Glutamatergic neuron (in vitro differentiated cells): Measurements from ENCODE around the gene CLPTM1L. TPM values are rescaled to one million over a fixed set of nuclear protein-coding genes. Genes with fewer than 3 reads are reported as not detected.
"Not testable (repeated sequence)": the region's sequence is repeated elsewhere in the genome, so short reads cannot be mapped to it uniquely, and the experiment has no call there.

Experiments used
- DNase-seq: peaks from one replicate; pipeline ENCODE4 v3.0.0; 2022
- H3K27ac Mint-ChIP-seq: one replicate; pipeline ENCODE4 v1.8.0; 2020; ENCODE audit warnings: mild to moderate bottlenecking, mixed read lengths, inconsistent platforms; ENCODE audit not compliant: unreplicated experiment
- H3K27me3 Mint-ChIP-seq: one replicate; pipeline ENCODE4 v1.8.0; 2020; ENCODE audit warnings: mild to moderate bottlenecking, moderate library complexity, mixed read lengths, inconsistent platforms; ENCODE audit not compliant: unreplicated experiment
- H3K36me3 Mint-ChIP-seq: one replicate; pipeline ENCODE4 v1.8.0; 2020; ENCODE audit warnings: mild to moderate bottlenecking, mixed read lengths, inconsistent platforms; ENCODE audit not compliant: unreplicated experiment
- H3K4me1 Mint-ChIP-seq: one replicate; pipeline ENCODE4 v1.8.0; 2020; ENCODE audit warnings: mild to moderate bottlenecking, low read depth, mixed read lengths, inconsistent platforms; ENCODE audit not compliant: unreplicated experiment
- H3K4me3 Mint-ChIP-seq: one replicate; pipeline ENCODE4 v1.8.0; 2020; ENCODE audit warnings: mild to moderate bottlenecking, mixed read lengths, inconsistent platforms; ENCODE audit not compliant: unreplicated experiment
- H3K9me3 Mint-ChIP-seq: one replicate; pipeline ENCODE4 v1.8.0; 2020; ENCODE audit warnings: mild to moderate bottlenecking, moderate library complexity, mixed read lengths, inconsistent platforms; ENCODE audit not compliant: unreplicated experiment
- total RNA-seq: library from RNA; stranded (reverse); fragmentation: NEBNext Ultra II Directional; extraction: Animal tissue kit (Norgen Biotek cat#: 25700); gene quantifications from one replicate; pipeline ENCODE4 v1.2.1, GENCODE V29; 2021; ENCODE audit not compliant: unreplicated experiment
- TF ChIP-seq, protein P1 (sequence below): fragments of 200-600 bp; sonication (generic); IDR thresholded peaks from one replicate; pipeline ENCODE4 v1.5.0; 2021; ENCODE audit not compliant: partially characterized antibody, unreplicated experiment

CLPTM1L gene
- total RNA-seq, 1 donor from 2014 or later: 95.2 TPM

DNA sequence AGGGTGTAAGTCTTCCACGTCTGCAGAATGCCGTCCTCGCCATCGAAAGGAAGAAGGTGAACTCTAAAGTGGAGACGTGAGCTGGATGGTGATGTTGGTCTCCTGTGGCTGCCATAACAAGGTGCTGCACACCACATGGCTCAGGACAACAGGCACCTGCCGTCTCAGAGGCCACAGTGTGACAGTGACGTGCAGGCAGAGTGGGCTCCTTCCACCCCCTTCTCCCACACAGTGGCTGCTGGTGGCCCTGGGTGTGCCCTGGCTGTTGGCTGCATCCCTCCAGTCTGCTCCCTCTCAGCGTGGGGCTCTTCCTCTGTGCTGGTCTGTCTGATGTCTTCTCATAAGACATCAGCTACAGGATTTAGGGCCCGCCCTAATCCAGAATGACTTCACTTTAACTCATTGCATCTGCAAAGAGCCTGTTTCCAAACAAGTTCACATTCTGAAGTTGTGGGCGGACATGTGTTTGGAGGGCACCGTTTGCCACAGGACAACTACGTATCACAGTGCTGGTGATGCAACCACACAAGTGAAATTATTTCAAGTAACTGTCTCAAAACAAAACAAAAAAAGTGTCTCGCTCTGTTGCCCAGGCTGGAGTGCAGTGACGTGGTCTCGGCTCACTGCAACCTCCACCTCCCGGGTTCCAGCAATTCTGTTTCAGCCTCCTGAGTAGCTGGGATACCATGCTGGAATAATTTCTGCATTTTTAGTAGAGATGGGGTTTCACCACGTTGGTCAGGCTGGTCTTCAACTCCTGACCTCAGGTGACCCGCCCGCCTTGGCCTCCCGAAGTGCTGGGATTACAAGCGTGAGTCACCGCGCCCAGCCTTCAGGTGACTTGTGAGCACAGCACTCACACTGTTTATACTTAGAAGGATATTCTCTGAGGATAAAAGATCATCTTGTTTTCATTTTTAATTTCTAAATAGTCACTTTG is 31.2 kb upstream of the CLPTM1L start:
- TF ChIP-seq, protein P1, sequence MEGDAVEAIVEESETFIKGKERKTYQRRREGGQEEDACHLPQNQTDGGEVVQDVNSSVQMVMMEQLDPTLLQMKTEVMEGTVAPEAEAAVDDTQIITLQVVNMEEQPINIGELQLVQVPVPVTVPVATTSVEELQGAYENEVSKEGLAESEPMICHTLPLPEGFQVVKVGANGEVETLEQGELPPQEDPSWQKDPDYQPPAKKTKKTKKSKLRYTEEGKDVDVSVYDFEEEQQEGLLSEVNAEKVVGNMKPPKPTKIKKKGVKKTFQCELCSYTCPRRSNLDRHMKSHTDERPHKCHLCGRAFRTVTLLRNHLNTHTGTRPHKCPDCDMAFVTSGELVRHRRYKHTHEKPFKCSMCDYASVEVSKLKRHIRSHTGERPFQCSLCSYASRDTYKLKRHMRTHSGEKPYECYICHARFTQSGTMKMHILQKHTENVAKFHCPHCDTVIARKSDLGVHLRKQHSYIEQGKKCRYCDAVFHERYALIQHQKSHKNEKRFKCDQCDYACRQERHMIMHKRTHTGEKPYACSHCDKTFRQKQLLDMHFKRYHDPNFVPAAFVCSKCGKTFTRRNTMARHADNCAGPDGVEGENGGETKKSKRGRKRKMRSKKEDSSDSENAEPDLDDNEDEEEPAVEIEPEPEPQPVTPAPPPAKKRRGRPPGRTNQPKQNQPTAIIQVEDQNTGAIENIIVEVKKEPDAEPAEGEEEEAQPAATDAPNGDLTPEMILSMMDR: no peak
- peaks cover 14% of the 10 kb centered on the region for H3K36me3 Mint-ChIP-seq
- peaks cover 3% of the 10 kb centered on the region for H3K4me1 Mint-ChIP-seq
- peaks cover 4% of the 10 kb centered on the region for H3K27me3 Mint-ChIP-seq
- H3K27ac Mint-ChIP-seq: no peak overlapping the region
- peaks cover 10% of the 10 kb centered on the region for H3K9me3 Mint-ChIP-seq
- H3K4me3 Mint-ChIP-seq: no peak overlapping the region
- no peak for DNase-seq

DNA sequence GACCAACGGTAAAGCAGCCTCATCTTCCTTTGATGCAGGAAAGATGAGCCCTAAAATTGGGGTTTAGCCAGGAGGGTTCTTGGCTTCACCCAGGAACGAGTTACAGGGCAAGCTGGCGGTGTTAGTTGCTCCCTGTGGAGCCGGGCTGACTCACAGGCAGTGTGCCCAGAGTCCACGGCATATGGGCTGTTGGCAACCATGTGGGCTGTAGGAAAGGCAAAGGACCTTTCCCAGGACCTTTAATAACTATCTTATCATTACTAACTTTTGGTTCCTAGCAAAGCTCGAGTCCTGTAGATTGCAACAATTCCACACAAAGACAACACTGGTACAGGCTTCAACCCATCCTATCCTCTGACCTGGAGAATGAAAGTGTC is 29.8 kb upstream of the CLPTM1L start:
- Mint-ChIP-seq H3K27ac (no peak overlapping the region), H3K4me1 (no peaks in the 10 kb centered on the region), H3K4me3 (no peak overlapping the region), H3K27me3 (peaks cover 4% of the 10 kb centered on the region), H3K9me3 (peaks cover 9% of the 10 kb centered on the region), H3K36me3 (peaks cover 8% of the 10 kb centered on the region)
- DNase-seq: no peak
- TF ChIP-seq, protein P1: no peak

DNA sequence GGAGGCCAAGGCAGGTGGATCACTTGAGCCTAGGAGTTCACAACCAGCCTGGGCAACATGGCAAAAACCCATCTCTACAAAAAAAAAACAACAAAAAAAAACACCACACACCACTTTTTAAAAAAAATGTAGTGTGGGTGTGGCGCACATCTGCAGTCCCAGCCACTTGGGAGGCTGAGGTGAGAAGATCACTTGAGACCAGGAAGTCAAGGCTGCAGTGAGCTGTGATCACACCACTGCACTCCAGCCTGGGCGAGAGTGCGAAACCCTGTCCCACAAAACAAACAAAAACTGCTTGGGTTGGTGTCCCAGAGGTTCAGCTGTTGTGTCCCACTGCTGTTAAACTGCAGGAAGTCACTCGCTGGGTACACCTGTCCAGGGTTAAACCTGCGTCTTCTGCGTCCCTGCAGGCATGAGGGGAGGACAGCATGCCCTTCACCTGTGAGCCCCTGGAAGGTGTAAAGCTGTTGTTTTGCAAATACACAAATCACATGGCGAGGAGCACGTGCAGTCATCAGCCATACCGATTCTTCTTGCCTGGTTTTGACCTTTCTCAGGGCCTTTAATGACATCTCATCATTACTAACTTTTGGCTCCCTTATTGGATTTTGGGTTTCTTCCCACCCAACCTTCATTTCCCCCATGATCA is 29.3 kb upstream of the CLPTM1L start:
- Mint-ChIP-seq H3K4me3 (no peak overlapping the region), H3K27me3 (peaks cover 4% of the 10 kb centered on the region), H3K9me3 (peaks cover 6% of the 10 kb centered on the region), H3K27ac (no peak overlapping the region), H3K36me3 (peaks cover 5% of the 10 kb centered on the region), H3K4me1 (no peaks in the 10 kb centered on the region)
- TF ChIP-seq, protein P1: no peak
- no peak for DNase-seq

DNA sequence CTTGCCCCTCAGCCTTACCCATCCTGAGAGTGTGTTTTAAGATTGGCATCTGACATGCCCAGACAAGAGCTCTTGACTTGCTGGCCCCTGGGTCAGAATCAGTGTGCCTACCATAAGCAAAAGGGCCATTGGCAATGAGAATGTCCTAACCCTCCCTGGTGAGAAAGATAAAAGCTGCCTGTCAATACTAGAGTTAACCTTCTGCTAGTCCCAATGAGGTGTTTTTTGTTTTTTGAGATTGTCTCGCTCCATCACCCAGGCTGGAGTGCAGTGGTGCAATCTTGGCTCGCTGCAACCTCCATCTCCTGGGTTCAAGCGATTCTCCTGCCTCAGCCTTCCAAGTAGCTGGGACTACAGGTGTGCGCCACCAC is 27.1 kb upstream of the CLPTM1L start:
- not testable (repeated sequence) for H3K27ac Mint-ChIP-seq, DNase-seq, H3K27me3 Mint-ChIP-seq, H3K36me3 Mint-ChIP-seq, H3K4me1 Mint-ChIP-seq, H3K4me3 Mint-ChIP-seq, H3K9me3 Mint-ChIP-seq

DNA sequence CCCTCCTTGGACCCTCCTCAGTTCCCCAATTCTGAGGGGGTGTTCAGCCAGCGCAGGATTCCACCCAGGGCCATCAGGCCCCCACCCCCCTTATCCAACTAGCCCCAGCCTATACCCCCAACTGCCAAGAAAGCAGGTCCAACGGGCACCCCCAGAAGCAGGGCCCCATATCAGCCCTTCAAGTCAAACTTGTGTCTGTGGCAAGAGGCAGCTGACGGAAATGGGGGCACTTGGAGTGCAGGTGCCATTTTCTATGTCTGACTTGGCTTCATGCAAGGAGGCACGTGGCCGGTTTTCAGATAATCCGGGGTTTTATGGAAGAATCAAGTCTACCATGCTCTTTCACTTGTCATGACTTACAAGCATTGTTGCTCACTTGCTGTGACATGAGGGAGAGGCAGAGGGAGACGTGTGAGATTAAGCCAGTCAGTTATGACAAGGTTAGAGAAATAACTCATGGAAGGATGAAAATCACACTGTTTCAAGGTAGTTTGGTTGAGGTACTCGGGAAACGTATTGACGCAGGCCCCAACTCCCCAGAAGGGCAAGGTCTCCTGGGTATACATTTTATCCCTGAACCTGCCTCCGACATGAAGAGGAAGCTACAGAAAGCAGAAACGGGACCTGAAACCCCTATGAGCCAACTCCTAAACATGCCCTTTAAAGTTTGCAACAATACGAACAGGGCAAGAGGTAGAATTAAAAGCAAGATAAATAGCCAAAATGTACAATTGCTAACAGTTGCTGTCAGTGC is 26.5 kb upstream of the CLPTM1L start:
- Mint-ChIP-seq H3K27me3 (peaks cover 4% of the 10 kb centered on the region), H3K36me3 (no peaks in the 10 kb centered on the region)

More for the DNA sequence above, 26.5 kb upstream of the CLPTM1L start:
- H3K4me1 Mint-ChIP-seq: peaks cover 6% of the 10 kb centered on the region
- no peak overlapping the region for H3K27ac Mint-ChIP-seq
- no peak overlapping the region for H3K4me3 Mint-ChIP-seq
- TF ChIP-seq, protein P1: no peak
- no peak for DNase-seq
- no peaks in the 10 kb centered on the region for H3K9me3 Mint-ChIP-seq
